ENCODE measurements around the gene THAP11. TPM values are rescaled to one million over a fixed set of nuclear protein-coding genes. Genes with fewer than 3 reads are reported as not detected.

Gene THAP11
- total RNA-seq (ENCODE audit: unreplicated experiment): 29.6 TPM
- long read RNA-seq, transcript THAP11-201 (1 exons, 2,114 nt): major isoform, 5 of 5 reads
- long read RNA-seq, partial matches to known transcripts: 0 of 5 reads
- long read RNA-seq, other reads (novel, unspliced or antisense): 0 of 5 reads

DNA sequence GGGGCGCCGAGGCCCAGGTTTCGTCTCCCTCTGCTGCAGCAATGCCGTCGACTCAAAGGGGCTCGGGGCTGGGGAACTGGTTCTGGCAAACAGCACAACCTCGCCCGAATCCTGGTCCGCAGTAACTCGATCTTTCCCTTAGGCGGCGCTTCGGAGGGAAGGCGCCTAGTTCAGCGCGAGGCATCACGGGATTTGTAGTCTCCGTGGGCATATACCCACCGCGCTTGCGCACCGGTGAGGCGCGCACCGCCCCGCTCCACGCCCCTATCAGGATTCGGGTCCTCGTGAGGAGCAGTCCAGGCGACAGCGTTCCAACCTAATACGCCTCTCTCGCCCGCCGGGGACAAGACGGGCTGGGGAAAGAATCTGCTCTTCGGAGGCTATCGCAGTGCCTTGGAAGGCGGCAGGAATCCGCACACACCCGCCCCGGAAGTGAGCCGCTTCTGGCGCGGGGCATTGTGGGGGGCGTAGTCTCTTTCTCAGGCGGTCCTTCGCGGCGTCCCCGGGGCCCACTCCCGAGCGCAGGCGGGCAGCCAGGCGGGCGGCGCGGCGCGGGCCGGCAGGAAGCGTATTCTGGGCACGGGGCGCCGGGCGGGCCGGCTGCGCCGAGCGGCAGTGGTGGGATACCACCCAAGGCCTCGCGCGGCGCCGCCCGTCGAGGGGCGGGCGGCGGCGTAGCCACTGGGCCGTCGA is at the start of gene THAP11:
TSS of gene THAP11 (plus strand) at position 505 of the 693 bp plus-strand sequence. CDS start 235 bp downstream, outside the sequence.
- Mint-ChIP-seq H3K9me3 (ENCODE audit: unreplicated experiment) (no peaks in the 10 kb centered on the region), H3K4me3 (ENCODE audit: unreplicated experiment) (peak within 1 kb of the TSS; percentile 91), H3K27ac (ENCODE audit: unreplicated experiment) (peak within 1 kb of the TSS; percentile 67), H3K36me3 (ENCODE audit: low read depth, unreplicated experiment) (no peaks in the 10 kb centered on the region), H3K27me3 (ENCODE audit: unreplicated experiment) (peaks cover 14% of the 10 kb centered on the region), H3K4me1 (ENCODE audit: unreplicated experiment) (peaks cover 26% of the 10 kb centered on the region)
- TF ChIP-seq, protein P1, sequence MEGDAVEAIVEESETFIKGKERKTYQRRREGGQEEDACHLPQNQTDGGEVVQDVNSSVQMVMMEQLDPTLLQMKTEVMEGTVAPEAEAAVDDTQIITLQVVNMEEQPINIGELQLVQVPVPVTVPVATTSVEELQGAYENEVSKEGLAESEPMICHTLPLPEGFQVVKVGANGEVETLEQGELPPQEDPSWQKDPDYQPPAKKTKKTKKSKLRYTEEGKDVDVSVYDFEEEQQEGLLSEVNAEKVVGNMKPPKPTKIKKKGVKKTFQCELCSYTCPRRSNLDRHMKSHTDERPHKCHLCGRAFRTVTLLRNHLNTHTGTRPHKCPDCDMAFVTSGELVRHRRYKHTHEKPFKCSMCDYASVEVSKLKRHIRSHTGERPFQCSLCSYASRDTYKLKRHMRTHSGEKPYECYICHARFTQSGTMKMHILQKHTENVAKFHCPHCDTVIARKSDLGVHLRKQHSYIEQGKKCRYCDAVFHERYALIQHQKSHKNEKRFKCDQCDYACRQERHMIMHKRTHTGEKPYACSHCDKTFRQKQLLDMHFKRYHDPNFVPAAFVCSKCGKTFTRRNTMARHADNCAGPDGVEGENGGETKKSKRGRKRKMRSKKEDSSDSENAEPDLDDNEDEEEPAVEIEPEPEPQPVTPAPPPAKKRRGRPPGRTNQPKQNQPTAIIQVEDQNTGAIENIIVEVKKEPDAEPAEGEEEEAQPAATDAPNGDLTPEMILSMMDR (IDR thresholded peaks at IDR 0.05; ENCODE audit: unreplicated experiment): peak; percentile 80
- DNase-seq (ENCODE audit: low spot score): peak; percentile 98

GRCh38 chr16:67796099-67796718 is 45.9 kb upstream of the THAP11 start:
- TF ChIP-seq, protein P1 (IDR thresholded peaks at IDR 0.05; ENCODE audit: unreplicated experiment): no peak
- H3K4me3 Mint-ChIP-seq (ENCODE audit: unreplicated experiment): peak overlapping the region; percentile 25
- no peak for DNase-seq (ENCODE audit: low spot score)
- H3K9me3 Mint-ChIP-seq (ENCODE audit: unreplicated experiment): no peaks in the 10 kb centered on the region
- H3K4me1 Mint-ChIP-seq (ENCODE audit: unreplicated experiment): peaks cover 4% of the 10 kb centered on the region
- H3K36me3 Mint-ChIP-seq (ENCODE audit: low read depth, unreplicated experiment): peaks cover 16% of the 10 kb centered on the region
- H3K27me3 Mint-ChIP-seq (ENCODE audit: unreplicated experiment): peaks cover 6% of the 10 kb centered on the region
- peak overlapping the region; percentile 48 for H3K27ac Mint-ChIP-seq (ENCODE audit: unreplicated experiment)

- TF ChIP-seq, protein P1 (IDR thresholded peaks at IDR 0.05; ENCODE audit: unreplicated experiment): no peak
- peak overlapping the region; percentile 42 for H3K27ac Mint-ChIP-seq (ENCODE audit: unreplicated experiment)
- H3K27me3 Mint-ChIP-seq (ENCODE audit: unreplicated experiment): peaks cover 6% of the 10 kb centered on the region
- no peaks in the 10 kb centered on the region for H3K9me3 Mint-ChIP-seq (ENCODE audit: unreplicated experiment)
- H3K36me3 Mint-ChIP-seq (ENCODE audit: low read depth, unreplicated experiment): peaks cover 27% of the 10 kb centered on the region
- no peak for DNase-seq (ENCODE audit: low spot score)
- H3K4me3 Mint-ChIP-seq (ENCODE audit: unreplicated experiment): peak overlapping the region; percentile 31
- peaks cover 14% of the 10 kb centered on the region for H3K4me1 Mint-ChIP-seq (ENCODE audit: unreplicated experiment)
Observed at GRCh38 chr16:67800338-67800926, 41.7 kb upstream of the THAP11 start.

- DNase-seq (ENCODE audit: low spot score): no peak
- peaks cover 6% of the 10 kb centered on the region for H3K27me3 Mint-ChIP-seq (ENCODE audit: unreplicated experiment)
- peaks cover 16% of the 10 kb centered on the region for H3K4me1 Mint-ChIP-seq (ENCODE audit: unreplicated experiment)
- no peak overlapping the region for H3K4me3 Mint-ChIP-seq (ENCODE audit: unreplicated experiment)
- H3K36me3 Mint-ChIP-seq (ENCODE audit: low read depth, unreplicated experiment): peaks cover 28% of the 10 kb centered on the region
- no peak overlapping the region for H3K27ac Mint-ChIP-seq (ENCODE audit: unreplicated experiment)
- TF ChIP-seq, protein P1 (IDR thresholded peaks at IDR 0.05; ENCODE audit: unreplicated experiment): no peak
- no peaks in the 10 kb centered on the region for H3K9me3 Mint-ChIP-seq (ENCODE audit: unreplicated experiment)
Observed at GRCh38 chr16:67801241-67801640, 40.9 kb upstream of the THAP11 start.

Measured in endothelial cell (in vitro differentiated cells).